HuH-7.5 (cell line): ENCODE data around the gene IDI1.

ENCODE experiments used
- DNase-seq: peaks from one replicate; pipeline ENCODE4 v3.0.0; 2011; ENCODE audit warnings: low spot score

Gene IDI1

GRCh38 chr10:994836-995558, 53.9 kb downstream of the IDI1 start:
- no peak for DNase-seq

GRCh38 chr10:992871-993270, 56.0 kb downstream of the IDI1 start:
- DNase-seq = no peak

DNA sequence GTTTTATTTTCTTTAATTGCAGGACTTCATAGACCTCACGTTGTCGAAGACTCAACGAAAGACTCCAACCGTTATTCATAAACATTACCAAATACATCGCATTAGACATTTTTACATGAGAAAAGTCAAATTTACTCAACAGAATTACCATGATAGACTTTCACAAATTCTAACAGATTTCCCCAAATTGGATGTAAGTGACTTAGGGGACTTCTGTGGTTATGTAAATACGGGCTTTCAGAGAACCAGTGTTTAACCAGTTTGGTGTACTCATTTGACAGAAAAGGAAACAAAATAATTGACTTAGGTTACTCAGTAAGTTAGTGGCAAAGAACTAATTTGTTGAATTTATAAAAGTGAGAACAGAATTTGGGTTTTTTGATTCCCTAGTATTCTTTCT, 56.5 kb downstream of the IDI1 start:
- no peak for DNase-seq

- DNase-seq = no peak
These were observed 58.1 kb downstream of the IDI1 start for GRCh38 chr10:990808-991207.
